Colon (tissue), 2 donors: ENCODE measurements around the gene POLR1F.
"Not testable (repeated sequence)": the region's sequence is repeated elsewhere in the genome, so short reads cannot be mapped to it uniquely, and the experiment has no call there.

ENCODE experiments used
- FAIRE-seq: peaks from 2 replicates; lab custom pipeline; 2012; peaks lifted over from hg19 to GRCh38; lab: Jason Lieb, UNC
- donor health status: control.
- donor health status: control.

Gene POLR1F, protein sequence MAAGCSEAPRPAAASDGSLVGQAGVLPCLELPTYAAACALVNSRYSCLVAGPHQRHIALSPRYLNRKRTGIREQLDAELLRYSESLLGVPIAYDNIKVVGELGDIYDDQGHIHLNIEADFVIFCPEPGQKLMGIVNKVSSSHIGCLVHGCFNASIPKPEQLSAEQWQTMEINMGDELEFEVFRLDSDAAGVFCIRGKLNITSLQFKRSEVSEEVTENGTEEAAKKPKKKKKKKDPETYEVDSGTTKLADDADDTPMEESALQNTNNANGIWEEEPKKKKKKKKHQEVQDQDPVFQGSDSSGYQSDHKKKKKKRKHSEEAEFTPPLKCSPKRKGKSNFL

DNA sequence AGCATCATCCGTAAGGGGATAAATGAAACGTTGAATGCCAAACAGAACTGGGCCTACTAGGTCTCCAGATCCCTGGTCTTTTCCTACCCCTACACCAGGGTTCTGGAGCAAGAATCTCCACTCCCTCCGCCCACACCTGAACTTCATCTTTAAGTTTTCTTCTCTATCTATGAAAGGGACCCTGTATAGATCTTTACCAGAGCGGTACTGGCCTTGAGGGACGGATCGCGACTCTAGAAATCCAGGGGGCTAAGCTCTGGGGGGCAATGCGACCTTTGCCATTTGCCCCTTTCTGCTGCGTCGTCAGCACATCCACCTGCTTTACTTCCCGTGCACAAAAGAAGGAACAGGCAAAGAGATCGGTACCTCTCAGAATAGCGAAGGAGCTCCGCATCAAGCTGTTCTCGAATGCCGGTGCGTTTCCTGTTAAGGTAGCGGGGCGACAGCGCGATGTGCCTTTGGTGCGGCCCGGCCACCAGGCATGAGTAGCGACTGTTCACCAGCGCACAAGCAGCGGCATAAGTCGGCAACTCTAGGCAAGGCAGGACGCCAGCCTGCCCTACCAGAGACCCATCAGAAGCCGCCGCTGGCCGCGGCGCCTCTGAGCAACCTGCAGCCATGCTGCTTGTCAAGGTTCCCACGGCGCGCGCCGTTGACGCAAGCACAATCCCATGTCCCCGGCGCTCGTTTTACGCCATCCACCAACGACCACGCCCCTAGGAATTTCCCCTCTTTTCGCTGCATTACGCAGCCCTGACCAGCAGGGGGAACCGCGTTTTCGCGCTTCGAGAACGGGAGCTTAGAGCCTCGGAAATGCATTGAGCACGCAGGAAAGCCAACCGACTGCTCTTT is at the start of gene POLR1F:
POLR1F (minus strand) TSS at position 641 of the 852 bp plus-strand sequence; CDS start at position 620, 21 bp downstream.
- peak; percentile 58 for FAIRE-seq

DNA sequence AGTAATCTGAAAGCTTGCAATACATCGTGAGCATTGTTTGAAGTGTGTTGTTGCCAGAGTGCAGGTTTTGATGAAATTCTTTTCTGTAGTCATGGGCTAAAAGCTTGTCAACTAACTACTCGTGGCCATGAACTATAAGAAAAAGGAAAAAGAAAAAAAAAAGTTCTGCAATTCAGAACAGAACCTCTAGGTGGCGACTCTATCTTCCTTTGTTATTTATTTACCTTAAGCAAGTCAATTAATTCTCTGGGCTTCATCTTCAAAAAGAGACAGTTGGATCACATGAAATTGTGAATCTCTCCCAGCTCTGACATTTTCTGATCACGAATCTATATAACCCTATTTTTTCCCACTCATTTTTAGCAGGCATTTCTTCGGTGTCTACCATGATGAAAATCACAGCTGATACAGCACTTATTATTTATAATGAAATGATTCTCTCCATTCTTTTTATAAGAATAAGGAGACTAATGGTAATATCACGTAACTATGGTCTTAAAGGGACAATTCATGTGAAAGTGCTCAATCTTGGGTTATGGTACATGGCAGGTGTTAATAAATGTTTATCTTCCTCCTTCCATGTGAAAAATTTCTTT is 45.8 kb upstream of the POLR1F start:
- FAIRE-seq: no peak

DNA sequence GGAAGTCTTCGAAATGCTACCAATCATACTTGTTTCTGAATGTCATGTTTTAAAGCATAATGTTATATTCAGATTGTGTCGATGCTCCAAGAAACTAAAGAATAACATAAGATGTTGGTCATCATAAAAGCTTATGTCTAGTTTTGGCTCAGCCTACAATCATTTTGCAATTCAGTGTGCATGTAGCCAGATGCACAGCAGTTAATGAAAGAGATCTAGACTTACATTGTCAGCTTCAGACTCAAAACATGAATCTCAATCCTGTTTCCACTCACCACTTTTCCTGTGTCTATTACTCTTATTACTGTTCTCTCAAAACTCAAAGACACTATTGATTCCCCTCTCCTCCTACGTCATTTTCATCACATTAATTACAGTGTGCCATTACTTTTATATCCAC is 43.2 kb upstream of the POLR1F start:
- no peak for FAIRE-seq

DNA sequence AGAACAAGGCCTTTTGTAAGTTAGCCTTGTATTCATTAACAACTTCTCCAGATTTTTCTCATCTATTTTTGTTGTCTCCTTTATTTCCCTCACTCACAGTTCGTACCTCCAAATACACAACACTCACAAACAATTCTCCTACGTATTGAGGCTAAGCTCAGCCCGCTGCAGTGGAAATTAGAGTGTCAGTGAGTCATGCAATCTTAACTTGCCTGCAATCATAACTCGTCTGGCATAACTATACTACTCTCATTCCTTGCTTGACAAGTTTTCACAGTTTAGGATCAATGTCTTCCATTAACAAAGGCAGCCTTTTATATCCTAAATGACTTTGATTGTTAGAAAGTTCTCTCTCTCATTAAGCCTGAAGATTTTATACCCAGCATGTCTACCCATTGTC is 40.8 kb upstream of the POLR1F start:
- FAIRE-seq: no peak

DNA sequence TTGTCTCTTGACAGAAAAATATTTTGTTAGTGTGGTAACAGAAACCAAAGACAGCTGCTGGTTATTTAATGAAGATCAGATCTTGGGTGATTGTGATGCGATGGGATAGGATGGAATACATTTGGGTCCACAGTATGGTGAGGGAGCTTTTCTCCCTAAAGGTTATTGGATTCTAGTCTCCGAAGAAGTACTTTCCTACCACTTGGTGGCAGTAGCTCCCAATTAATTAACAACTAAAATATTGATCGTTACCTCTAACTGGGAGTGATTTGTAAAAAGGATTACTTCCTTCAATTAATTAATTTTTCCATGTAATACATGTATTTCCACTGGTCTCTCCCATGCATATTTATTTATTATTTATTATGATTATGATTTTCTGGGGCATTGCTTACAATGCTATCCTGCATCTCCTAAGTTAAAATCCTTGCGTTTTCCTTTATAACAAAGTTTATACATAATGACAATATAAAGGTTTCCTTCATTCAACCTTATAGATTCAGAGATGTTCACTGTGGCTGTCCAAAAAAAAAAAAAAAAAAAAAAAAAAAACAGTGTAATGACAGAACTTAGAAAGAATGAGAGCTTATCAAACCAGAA is 39.0 kb upstream of the POLR1F start:
- FAIRE-seq: no peak

DNA sequence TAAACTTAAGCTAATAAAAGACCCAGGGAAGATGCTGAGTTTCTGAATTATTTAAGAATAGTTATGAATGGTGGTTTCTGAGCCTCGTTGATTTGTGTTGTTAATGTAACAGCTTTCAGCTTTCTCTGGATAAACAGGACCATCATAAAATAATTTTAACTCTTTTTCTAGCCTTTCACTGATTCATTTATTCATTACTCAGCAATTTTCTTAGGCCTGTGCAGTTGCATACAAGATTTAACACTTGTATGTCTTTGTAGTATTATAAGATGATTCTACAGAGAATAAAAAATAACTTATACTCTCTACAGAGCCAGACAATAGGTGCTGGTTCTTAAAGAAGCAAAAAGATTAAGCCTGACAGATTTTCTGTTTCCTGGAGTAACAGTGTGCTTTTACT is 35.2 kb upstream of the POLR1F start:
- no peak for FAIRE-seq

DNA sequence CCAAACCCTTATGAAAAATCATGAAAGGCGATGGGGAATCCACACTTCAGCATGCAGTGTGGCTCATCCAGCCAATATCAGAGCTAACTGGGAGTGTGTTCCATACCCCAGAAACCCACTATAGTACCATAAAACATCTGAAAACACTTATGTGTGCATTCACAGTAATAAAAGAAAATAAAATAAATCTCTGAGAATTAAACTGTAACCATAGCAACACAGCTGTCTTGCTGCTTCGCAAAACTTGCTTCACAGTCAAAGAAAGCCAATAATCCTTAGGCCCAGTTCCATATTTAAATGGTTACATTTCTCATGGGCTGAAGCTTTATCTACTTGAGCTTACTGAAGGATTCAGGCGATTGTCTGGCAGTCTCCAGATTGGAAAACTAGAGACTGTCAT is 19.9 kb upstream of the POLR1F start:
- no peak for FAIRE-seq

DNA sequence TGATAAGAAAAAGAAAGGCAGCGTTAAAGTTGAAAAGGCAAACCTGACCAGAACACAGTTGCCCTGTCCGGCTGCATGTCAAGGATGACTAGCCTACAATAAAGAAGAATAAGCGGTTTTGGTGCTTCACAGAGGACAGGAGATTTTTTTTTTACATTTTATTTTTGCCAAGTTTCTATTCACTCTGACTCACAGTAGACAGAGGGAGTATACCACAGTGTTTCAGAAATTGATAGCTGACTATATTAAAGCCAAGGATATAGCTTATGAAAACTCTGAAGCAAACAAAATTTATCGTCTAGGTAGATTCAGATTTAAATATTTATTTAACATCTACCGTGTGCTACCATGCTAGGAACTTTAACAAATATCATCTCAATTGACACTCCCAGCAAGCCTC is 16.9 kb upstream of the POLR1F start:
- FAIRE-seq: no peak

DNA sequence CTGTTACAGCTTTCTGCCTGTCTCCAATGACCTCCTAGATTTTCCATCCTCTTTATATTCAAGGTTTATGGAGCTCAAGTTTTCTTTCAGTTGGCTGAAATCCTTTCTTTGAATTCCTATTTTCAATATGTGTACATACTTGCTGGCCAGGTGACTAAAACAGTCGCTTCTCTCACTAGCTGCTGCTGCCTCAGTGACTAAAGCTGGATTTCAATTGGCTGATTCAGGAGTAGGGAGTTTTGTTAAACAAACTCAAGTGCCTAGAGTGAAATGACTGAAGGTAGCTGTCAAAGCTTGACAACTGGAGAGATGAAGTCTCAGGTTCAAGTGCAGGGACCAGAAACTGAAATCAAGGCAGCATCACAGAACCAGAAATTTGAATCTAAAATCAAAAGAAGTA is 6.7 kb upstream of the POLR1F start:
- FAIRE-seq: no peak

DNA sequence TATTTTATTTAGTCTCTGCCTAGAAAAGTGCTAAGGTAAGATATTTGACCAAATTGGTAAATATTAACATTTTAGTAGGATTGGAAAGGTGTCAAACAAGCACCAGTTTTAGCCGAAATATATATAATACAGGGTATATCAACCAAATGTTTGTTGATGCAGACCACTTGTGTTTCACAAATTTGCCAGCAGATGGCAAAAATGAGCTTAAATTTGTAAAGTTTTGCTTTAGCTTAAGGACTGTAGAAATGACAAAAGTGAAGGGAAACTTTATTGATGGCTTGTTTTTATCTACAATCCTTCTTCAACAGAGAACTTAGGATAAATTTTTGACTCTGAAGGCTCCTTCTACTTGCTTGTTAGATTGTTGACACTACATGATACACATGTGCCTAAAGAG is 4.8 kb upstream of the POLR1F start:
- FAIRE-seq: no peak

DNA sequence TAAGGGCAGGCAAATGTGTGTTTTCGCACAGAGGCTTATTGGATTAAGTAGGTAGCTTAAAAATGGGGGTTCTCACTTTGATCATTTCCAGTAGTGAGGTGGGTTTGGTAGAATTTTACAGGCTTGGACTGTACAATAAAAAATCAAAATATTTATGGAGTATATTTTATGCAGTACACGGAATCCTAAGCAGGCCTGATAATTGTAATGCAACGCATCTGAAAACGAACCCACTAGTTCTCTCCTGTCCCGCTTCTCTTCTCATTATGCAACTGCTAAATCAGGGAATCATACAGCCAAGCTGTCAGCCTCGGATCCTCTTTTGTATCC is 377 bp upstream of the POLR1F start:
- no peak for FAIRE-seq

DNA sequence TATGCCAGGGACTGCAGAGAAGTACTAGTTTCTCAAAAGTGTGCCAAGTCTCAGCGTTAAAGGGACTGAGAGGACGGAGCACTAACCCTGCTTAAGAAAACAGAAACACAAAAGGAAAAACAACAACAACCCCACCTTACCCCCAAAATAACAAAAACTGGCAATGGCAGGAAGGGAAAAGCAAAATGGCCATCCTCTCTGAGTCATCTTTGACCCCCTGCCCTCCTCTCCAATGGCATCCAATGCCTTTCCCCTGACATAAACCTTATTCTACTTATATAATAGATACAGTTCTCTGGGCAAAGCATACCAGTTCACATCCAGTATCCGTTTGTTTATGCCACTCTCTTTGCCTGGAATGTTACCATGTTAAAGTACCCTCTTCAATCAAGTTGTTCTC is 1.6 kb downstream of the POLR1F start:
- no peak for FAIRE-seq

DNA sequence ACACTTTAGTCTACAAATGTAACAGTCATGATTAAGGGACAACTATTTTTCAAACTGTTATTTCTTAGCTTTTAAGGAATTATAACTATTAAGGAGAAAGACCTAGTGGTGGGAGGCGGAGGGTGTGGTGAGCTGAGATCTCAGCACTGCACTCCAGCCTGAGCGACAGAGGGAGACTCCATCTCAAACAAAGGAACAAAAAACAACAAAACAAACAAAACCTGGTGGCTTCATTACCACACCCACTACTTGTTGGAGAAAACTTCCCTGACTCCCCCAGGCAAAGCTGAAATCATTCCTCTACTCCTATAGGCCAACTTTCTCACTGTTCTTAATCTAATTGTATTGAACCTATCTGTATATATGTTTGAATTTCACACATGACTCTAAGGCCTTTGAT is 3.2 kb downstream of the POLR1F start:
- no peak for FAIRE-seq

DNA sequence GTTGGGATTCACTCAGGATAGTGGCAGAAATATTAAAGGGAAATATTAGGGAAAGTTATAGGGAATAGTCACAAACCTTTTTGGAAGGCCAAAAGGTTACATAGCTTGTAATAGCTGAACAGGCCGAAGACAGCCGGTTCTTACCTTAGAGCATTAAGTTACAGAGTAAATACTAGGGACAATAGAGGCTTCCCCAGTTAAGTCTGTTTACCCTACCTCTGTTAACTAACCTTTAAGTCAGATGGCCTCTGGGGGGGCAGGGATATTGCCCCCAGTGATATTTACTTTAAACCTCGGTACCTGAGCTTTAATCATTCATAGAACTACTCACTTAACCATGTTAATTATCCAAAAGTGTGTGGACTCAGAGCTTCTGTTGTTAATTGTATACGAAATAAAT is 7.4 kb downstream of the POLR1F start:
- no peak for FAIRE-seq

DNA sequence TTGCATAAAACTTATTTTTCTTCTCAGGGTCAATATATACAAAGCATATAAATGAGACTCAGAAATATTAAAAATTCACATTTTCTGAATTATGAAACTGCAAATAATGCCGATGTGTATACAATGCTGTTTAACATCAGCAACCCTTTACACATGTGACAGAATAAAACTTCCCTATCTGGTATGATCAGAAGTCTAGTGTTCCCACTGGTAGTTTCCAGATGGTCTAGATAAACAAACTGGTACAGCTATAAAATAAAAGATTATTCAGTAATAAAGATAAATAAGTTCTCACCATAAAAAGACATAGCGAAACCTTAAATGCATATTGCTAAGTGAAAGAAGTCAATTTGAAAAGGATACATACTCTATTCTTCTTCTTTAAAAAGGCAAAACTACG is 7.9 kb downstream of the POLR1F start:
- no peak for FAIRE-seq

DNA sequence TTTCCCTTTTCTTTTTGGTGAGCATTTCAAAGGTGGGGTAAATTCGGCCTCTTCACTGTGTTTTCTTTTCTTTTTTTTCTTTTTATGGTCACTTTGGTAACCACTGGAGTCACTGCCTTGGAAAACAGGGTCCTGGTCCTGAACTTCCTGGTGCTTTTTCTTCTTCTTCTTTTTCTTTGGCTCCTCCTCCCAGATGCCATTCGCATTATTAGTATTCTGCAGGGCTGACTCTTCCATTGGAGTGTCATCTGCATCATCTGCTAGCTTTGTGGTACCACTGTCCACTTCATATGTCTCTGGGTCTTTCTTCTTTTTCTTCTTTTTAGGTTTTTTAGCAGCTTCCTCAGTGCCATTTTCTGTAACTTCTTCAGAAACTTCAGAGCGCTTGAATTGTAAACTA is 10.5 kb downstream of the POLR1F start:
- no peak for FAIRE-seq

DNA sequence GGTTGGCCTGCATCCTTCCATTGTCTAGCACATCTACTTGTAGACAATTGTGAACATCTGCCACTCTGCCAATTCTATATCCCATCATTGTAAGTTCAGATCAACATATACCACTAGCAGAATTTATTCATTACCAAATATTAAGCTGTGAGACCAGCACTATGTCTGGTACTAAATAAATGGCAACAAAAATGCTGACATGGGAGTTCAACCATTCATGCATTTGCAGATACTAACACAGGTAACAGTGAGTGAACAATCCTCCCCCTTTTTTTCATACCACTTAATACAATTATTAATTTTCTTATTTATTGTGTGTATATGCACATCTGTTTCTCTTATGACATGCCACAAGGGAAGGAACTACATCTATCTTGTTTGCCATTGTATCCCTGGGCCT is 11.9 kb downstream of the POLR1F start:
- FAIRE-seq: no peak

DNA sequence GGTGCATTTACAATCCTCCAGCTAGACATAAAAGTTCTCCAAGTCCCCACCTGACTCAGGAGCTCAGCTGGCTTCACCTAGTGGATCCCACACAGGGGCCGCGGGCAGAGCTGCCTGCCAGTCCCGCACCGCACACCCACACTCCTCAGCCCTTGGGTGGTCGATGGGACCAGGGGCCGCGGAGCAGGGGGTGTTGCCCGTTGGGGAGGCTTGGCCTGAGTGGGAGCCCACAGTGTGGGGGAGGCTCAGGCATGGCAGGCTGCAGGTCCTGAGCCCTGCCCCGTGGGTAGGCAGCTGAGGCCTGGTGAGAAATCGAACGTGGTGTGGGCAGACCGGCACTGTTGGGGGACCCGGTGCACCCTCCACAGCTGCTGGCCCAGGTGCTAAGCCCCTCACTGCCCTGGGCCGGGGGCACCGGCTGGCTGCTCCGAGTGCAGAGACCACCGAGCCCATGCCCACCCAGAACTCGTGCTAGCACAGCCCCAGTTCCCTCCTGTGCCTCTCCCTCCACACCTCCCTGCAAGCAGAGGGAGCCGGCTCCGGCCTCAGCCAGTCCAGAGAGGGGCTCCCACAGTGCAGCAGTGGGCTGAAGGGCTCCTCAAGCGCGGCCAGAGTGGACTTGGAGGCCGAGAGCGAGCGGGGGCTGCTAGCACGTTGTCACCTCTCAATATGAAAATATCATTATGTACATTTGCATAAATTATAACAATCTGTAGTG is 16.6 kb downstream of the POLR1F start:
- FAIRE-seq: no peak

DNA sequence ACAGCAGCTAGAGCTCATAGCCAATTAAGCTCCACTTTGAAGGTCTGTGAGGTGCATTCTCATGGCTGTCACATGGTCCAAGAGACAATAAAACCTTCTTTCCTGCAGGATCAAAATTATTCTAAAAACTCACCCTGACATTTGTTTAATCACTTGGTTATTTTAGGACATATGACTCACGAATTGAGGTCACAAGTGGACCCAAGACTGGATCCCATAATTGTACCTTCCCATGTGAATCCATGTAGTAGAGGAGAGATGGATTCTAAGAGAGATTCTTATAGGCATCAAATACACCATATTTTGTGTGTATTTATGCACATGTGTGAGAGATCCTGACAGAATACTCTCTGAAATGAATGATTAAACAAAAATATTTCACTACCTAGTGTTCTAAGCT is 18.1 kb downstream of the POLR1F start:
- FAIRE-seq: no peak

DNA sequence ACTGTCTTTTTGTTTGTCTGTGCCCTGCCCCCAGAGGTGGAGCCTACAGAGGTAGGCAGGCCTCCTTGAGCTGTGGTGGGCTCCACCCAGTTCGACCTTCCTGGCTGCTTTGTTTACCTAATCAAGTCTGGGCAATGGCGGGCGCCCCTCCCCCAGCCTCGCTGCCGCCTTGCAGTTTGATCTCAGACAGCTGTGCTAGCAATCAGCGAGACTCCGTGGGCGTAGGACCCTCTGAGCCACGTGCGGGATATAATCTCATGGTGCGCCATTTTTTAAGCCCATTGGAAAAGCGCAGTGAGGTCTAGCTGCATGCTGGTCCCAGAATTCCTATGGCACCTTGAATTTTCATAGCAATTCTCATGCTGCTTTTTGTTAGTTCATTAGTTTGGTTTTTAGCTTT is 19.7 kb downstream of the POLR1F start:
- not testable (repeated sequence) for FAIRE-seq

DNA sequence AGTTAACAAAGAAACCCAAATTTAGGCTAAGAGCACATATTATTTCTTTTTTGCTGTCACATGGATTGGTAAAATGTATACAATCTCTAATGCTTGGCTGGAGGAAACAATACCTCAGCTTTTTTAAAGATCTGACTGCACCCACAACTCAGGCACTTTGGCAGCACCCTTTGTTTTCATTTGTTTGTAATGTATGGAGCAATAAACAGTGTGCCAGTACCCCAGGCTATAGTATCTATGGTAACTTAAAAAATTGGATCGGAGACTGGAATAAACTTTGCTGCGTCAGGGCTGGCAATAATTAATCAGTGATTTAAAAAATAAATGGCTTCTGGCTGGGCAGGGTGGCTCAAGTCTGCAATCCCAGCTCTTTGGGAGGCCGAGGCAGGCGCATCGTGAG is 27.2 kb downstream of the POLR1F start:
- no peak for FAIRE-seq

DNA sequence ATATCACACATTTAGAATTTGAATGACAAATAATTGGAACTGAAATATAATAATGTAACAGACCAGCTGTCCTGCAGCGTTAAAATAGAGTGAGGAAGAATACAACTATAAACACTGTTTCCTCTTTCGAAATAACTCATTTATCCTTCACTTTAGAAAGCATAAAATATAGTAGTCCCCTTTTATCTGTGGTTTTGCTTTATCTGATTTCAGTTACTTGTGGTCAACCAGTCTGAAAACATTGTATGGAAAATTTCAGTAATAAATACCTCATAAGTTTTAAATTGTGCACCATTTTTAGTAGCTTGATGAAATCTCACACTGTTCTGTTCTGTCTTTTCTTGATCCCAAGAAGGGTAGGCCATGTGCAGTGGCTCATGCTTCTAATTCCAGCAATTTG is 31.7 kb downstream of the POLR1F start:
- no peak for FAIRE-seq
